Aorta (tissue), 5 donors: ENCODE results near the gene KLHL29. TPM values are rescaled to one million over a fixed set of nuclear protein-coding genes. Genes with fewer than 3 reads are reported as not detected.

Experiments
- ATAC-seq: fragments of 200-7000 bp; cut with Tn5 transposase; one replicate; pipeline ENCODE4 v1.9.1; 2022; ENCODE audit warnings: moderate library complexity; ENCODE audit not compliant: low FRiP score
- DNase-seq, 2 donors: peaks; one replicate each; pipeline ENCODE4 v3.0.0-alpha.2; 2020
- H3K27ac ChIP-seq, 2 donors: one replicate each; pipeline ENCODE4 v1.5.1; 2013; ENCODE audit warnings: low read length in 2 of 2, mild to moderate bottlenecking in 2 of 2, moderate library complexity in 2 of 2, control low read depth in 1 of 2, inconsistent platforms in 1 of 2, low read depth in 1 of 2
- H3K27me3 ChIP-seq, 2 donors: one replicate each; pipeline ENCODE4 v1.6.1; 2013; ENCODE audit warnings: control low read depth in 1 of 2, low read length in 1 of 2, mild to moderate bottlenecking in 1 of 2, moderate library complexity in 1 of 2; ENCODE audit not compliant: insufficient read depth in 2 of 2, control insufficient read depth in 1 of 2
- H3K36me3 ChIP-seq, 2 donors: one replicate each; pipeline ENCODE4 v1.6.1; 2013; ENCODE audit warnings: control low read depth in 1 of 2, low read length in 1 of 2, mild to moderate bottlenecking in 1 of 2; ENCODE audit not compliant: insufficient read depth in 2 of 2, control insufficient read depth in 1 of 2
- H3K4me1 ChIP-seq, 2 donors: one replicate each; pipeline ENCODE4 v1.6.1; 2013; ENCODE audit warnings: low read length in 2 of 2, control low read depth in 1 of 2, mild to moderate bottlenecking in 1 of 2, moderate library complexity in 1 of 2; ENCODE audit not compliant: insufficient read depth in 2 of 2, control insufficient read depth in 1 of 2
- H3K4me3 ChIP-seq, 2 donors: one replicate each; pipeline ENCODE4 v1.5.1; 2013; ENCODE audit warnings: low read length in 2 of 2, control low read depth in 1 of 2, mild to moderate bottlenecking in 1 of 2
- H3K9me3 ChIP-seq: one replicate; pipeline ENCODE4 v1.6.1; 2013; ENCODE audit warnings: mild to moderate bottlenecking, low read length; ENCODE audit not compliant: control insufficient read depth
- WGBS, 2 donors: extraction: QIAGEN DNeasy Blood & Tissue Kit; methylation state at CpG; one replicate each; pipeline ENCODE4 v1.1.7; 2013; 5-methylcytosine and 5-hydroxymethylcytosine counted together
- intact Hi-C, 2 donors: fragments of 100-400 bp; cut with DNase I; formaldehyde crosslinking; loops; one replicate each; pipeline versions ENCODE4 v1.14.2 to v1.15.0; 2022
- polyA plus RNA-seq, 2 donors: library from polyadenylated mRNA; stranded (reverse); fragments of 200-250 nt; gene quantifications; one replicate each; pipeline ENCODE4 v1.2.3, GENCODE V29; 2013
- total RNA-seq, 2 donors: library from RNA; stranded (reverse); fragmentation: NEBNext Ultra II Directional; extraction: Animal tissue kit (Norgen Biotek cat#: 25700); gene quantifications; one replicate each; pipeline ENCODE4 v1.2.1, GENCODE V29; 2021
- donor health status: healthy with polysubstance abuse.
- donor health status: Bipolar disorder and iron deficiency.
- donor health status: DM: no; HTN: no; CAD: no.
- donor health status: DM: no; HTN: no; CAD: no.
- donor health status: DM: yes; HTN: yes; CAD: no.

KLHL29 gene
- total and polyA plus RNA-seq, 4 donors, result 0.75 to 13.4 (median 8.1) TPM

- H3K36me3 ChIP-seq, result no peaks in the 10 kb centered on the region
- H3K27ac ChIP-seq, result no peak overlapping the region
- intact Hi-C loops, result no loop called here
- no peak for DNase-seq
- H3K27me3 ChIP-seq, result no peaks in the 10 kb centered on the region
- H3K9me3 ChIP-seq, result no peaks in the 10 kb centered on the region
- no peak for ATAC-seq
- H3K4me3 ChIP-seq, result no peak overlapping the region
- H3K4me1 ChIP-seq, result no peaks in the 10 kb centered on the region
- WGBS, 2 donors, result 87 to 90% methylated on average over 8 of the region's 8 CpGs
Observed at GRCh38 chr2:23680951-23681350, 296.0 kb downstream of the KLHL29 start.

- no peak overlapping the region for H3K27ac ChIP-seq
- intact Hi-C loops, result no loop called here
- WGBS, 2 donors, result 92 to 94% methylated on average over 15 of the region's 15 CpGs
- no peaks in the 10 kb centered on the region for H3K9me3 ChIP-seq
- ATAC-seq (no peak), DNase-seq (no peak)
- no peak overlapping the region for H3K4me3 ChIP-seq
- no peaks in the 10 kb centered on the region for H3K4me1 ChIP-seq
- H3K36me3 ChIP-seq, result no peaks in the 10 kb centered on the region
- no peaks in the 10 kb centered on the region for H3K27me3 ChIP-seq
Observed at GRCh38 chr2:23681356-23682140, 296.6 kb downstream of the KLHL29 start.

- intact Hi-C loops, result no loop called here
- no peaks in the 10 kb centered on the region for H3K36me3 ChIP-seq
Observed at GRCh38 chr2:23682481-23682880, 297.5 kb downstream of the KLHL29 start.

DNA sequence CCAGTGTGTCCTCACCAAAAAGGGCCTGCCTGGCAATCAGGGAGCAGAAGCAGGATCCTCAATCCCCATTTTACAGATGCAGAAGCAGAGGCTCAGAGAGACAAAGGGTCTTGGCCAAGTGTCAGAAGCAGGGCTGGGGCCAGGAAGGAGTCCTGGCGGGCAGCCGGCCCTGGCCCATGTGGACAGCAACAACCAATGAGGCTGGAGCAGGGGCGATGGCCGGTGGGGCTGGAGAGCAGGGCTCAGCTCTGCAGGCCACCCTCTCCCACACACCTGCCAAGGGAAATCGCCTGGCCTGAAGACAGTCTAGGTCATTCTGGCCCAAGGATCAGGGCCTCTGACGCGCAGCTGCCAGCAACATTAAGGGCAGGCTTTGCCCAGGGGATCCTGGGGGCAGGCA lies 298.0 kb downstream of the KLHL29 start:
- no peak for ATAC-seq

More at GRCh38 chr2:23682481-23682880, 297.5 kb downstream of the KLHL29 start:
- Histone ChIP-seq H3K4me3 (no peak overlapping the region), H3K27me3 (no peaks in the 10 kb centered on the region), H3K27ac (no peak overlapping the region), H3K4me1 (no peaks in the 10 kb centered on the region), H3K9me3 (no peaks in the 10 kb centered on the region)
- ATAC-seq, result no peak
- DNase-seq, result no peak
- WGBS, 2 donors, result 93 to 95% methylated on average over 11 of the region's 11 CpGs

GRCh38 chr2:23684395-23685176 lies 299.6 kb downstream of the KLHL29 start:
- Histone ChIP-seq H3K36me3 (no peaks in the 10 kb centered on the region), H3K27ac (no peak overlapping the region), H3K4me1 (no peaks in the 10 kb centered on the region), H3K27me3 (no peaks in the 10 kb centered on the region), H3K4me3 (no peak overlapping the region), H3K9me3 (no peaks in the 10 kb centered on the region)
- WGBS, 2 donors, result 57 to 61% methylated on average over 19 of the region's 19 CpGs
- no peak for ATAC-seq
- no peak for DNase-seq
- intact Hi-C loops, result no loop called here

More for the DNA sequence above, 298.0 kb downstream of the KLHL29 start:
- H3K4me1 ChIP-seq, result no peaks in the 10 kb centered on the region
- intact Hi-C loops, result no loop called here
- no peak overlapping the region for H3K4me3 ChIP-seq
- H3K27ac ChIP-seq, result no peak overlapping the region
- 87 to 88% methylated on average over 7 of the region's 7 CpGs for WGBS, 2 donors
- H3K9me3 ChIP-seq, result no peaks in the 10 kb centered on the region
- no peak for DNase-seq
- H3K36me3 ChIP-seq, result no peaks in the 10 kb centered on the region
- H3K27me3 ChIP-seq, result no peaks in the 10 kb centered on the region

GRCh38 chr2:23685181-23685580 lies 300.2 kb downstream of the KLHL29 start:
- intact Hi-C loops, result no loop called here
- H3K9me3 ChIP-seq, result no peaks in the 10 kb centered on the region
- H3K4me1 ChIP-seq, result no peaks in the 10 kb centered on the region
- 20 to 21% methylated on average over 12 of the region's 12 CpGs for WGBS, 2 donors
- H3K27me3 ChIP-seq, result no peaks in the 10 kb centered on the region
- H3K27ac ChIP-seq, result no peak overlapping the region
- no peak overlapping the region for H3K4me3 ChIP-seq
- no peaks in the 10 kb centered on the region for H3K36me3 ChIP-seq
- ATAC-seq, result no peak
- no peak for DNase-seq

GRCh38 chr2:23685706-23686105 lies 300.7 kb downstream of the KLHL29 start:
- WGBS, 2 donors, result 86 to 93% methylated on average over 9 of the region's 9 CpGs
- H3K27ac ChIP-seq, result no peak overlapping the region
- no peaks in the 10 kb centered on the region for H3K27me3 ChIP-seq
- intact Hi-C loops, result no loop called here
- H3K36me3 ChIP-seq, result peaks cover 0 to 2% of the 10 kb centered on the region in 2 donors
- no peak for DNase-seq
- H3K9me3 ChIP-seq, result no peaks in the 10 kb centered on the region
- H3K4me1 ChIP-seq, result no peaks in the 10 kb centered on the region
- ATAC-seq, result no peak
- H3K4me3 ChIP-seq, result no peak overlapping the region

DNA sequence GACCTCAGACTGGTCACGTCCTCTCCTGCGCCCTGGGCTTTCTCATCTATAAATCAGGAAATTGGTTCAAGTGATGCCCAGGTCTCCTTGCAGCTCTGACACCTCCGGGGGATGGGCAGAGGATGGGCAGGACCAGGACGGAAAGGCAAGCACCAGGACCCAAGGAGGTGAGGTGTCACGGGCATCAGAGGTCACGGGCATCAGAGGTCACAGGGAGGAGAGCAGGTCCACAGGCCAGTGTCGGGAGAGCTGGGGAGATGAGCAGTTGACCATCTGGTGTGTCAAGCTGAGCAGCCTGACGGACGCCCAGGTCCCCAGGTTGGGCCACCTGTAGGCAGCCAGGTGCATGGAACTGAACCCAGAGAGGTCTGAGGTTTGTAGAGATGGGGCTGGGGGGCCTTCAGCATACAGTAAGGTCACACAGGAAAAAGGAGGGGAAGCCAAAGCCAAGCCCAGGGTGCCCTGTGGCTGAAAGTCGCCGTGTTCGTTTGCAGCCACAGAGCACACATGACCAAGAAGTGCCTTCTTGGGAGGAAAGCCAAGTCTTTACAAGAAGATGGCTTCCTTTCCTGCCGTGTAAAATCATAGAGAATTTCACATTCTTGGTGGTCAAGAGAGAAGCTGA lies 301.5 kb downstream of the KLHL29 start:
- Histone ChIP-seq H3K4me3 (no peak overlapping the region), H3K27ac (no peak overlapping the region), H3K27me3 (no peaks in the 10 kb centered on the region), H3K4me1 (no peaks in the 10 kb centered on the region), H3K36me3 (peaks cover 0 to 2% of the 10 kb centered on the region in 2 donors), H3K9me3 (no peaks in the 10 kb centered on the region)
- intact Hi-C loops, result no loop called here
- ATAC-seq (no peak), DNase-seq (peak in 1 of 2 donors; percentile 37)
- WGBS, 2 donors, result 91 to 94% methylated on average over 13 of the region's 13 CpGs
